SK-N-SH treated with all-trans-retinoic acid at 6 μM for 48 hours (cell line): ENCODE data around the gene CAVIN1.

Source experiments
- BACH2 ChIP-seq: fragments of 250-450 bp; sonication (Bioruptor Pico); IDR thresholded peaks from 2 replicates; pipeline ENCODE4 v1.9.0; 2021; ENCODE audit warnings: mild to moderate bottlenecking, borderline replicate concordance
- CREB5 ChIP-seq: fragments of 250-450 bp; sonication (Bioruptor Pico); IDR thresholded peaks from 2 replicates; pipeline ENCODE4 v1.5.1; 2020; ENCODE audit warnings: low read depth, mild to moderate bottlenecking, moderate library complexity
- ISL1 ChIP-seq: fragments of 250-450 bp; sonication (Bioruptor Pico); IDR thresholded peaks from 2 replicates; pipeline ENCODE4 v2.1.2; 2022; ENCODE audit warnings: mild to moderate bottlenecking, moderate library complexity
- PATZ1 ChIP-seq: fragments of 250-450 bp; sonication (Bioruptor Pico); IDR thresholded peaks from 2 replicates; pipeline ENCODE4 v1.8.0; 2020; ENCODE audit warnings: mild to moderate bottlenecking, moderate library complexity, borderline replicate concordance
- PPARA ChIP-seq: fragments of 250-450 bp; sonication (Bioruptor Pico); IDR thresholded peaks from 2 replicates; pipeline ENCODE4 v1.5.0; 2020; ENCODE audit warnings: mild to moderate bottlenecking, borderline replicate concordance
- RARB ChIP-seq: fragments of 250-450 bp; sonication (Bioruptor Pico); IDR thresholded peaks from 2 replicates; pipeline ENCODE4 v1.8.0; 2021; ENCODE audit warnings: mild to moderate bottlenecking, moderate library complexity
- TCF4 ChIP-seq: fragments of 250-450 bp; sonication (Bioruptor Pico); IDR thresholded peaks from 2 replicates; pipeline ENCODE4 v1.8.0; 2021; ENCODE audit warnings: mild to moderate bottlenecking, moderate library complexity, borderline replicate concordance

- TF ChIP-seq PATZ1 (CRISPR knock-in tag) (no peak), CREB5 (no peak), PPARA (CRISPR knock-in tag) (no peak), ISL1 (no peak), RARB (CRISPR knock-in tag) (no peak), TCF4 (no peak), BACH2 (no peak)
Measured at GRCh38 chr17:42421136-42421506, 1.9 kb downstream of the CAVIN1 start.
